Measurements from ENCODE around the gene PEX13. TPM values are rescaled to one million over a fixed set of nuclear protein-coding genes. Genes with fewer than 3 reads are reported as not detected.

PEX13 gene
- total and polyA plus RNA-seq, 2 donors (not counting 3 experiments of a cell fraction or from before 2014, with no cell fraction given), result 18.0 to 21.0 TPM

DNA sequence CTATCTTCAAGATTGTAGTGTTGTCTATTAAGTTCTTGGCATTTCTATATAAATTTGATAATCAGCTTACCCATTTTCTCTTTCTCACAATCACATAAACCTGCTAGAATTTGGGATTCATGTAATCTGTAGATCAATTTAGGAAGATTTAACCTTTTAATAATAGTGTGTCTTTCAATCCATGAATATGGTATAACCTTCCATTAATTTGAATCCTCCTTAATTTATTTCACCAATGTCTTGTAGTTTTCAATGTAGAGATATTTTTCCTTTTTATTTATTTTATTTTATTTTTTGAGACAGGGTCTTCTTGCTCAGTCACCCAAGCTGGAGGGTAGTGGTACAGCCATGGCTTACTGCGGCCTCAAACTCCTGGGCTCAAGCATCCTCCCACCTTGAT is 68.4 kb downstream of the PEX13 start:
- ChIA-PET POLR2A (no interaction called here), CTCF (interaction anchor here (2.1 kb wide), 1 partner anchor 9 kb away, joined by 7 read pairs; no protein-coding TSS in a partner anchor)
- Histone ChIP-seq H3K4me2 (ENCODE audit: insufficient read depth, low read length) (no peak overlapping the region), H3K4me3 (replicated peaks in 1 of 3; ENCODE audit: insufficient read depth in 1 of 3, low read depth in 1 of 3, low read length in 3 of 3) (no peak overlapping the region), H3K9me1 (replicated peaks; ENCODE audit: control insufficient read depth, extremely low read depth, insufficient read depth, low read length) (no peaks in the 10 kb centered on the region), H3K9ac (replicated peaks; ENCODE audit: extremely low read depth, insufficient read depth, low read length) (no peak overlapping the region), H4K20me1 (replicated peaks; ENCODE audit: control insufficient read depth, extremely low read depth, insufficient read depth, low read length) (no peaks in the 10 kb centered on the region), H3K9me3 (replicated peaks; ENCODE audit: control insufficient read depth, insufficient read depth, low read length) (no peaks in the 10 kb centered on the region), H3K36me3 (ENCODE audit: control insufficient read depth in 2 of 2, extremely low read depth in 1 of 2, insufficient read depth in 2 of 2, low read length in 2 of 2) (peaks cover under 1 to 2% of the 10 kb centered on the region in 2 experiments), H3K27me3 (ENCODE audit: control insufficient read depth in 2 of 2, insufficient read depth in 2 of 2, low read length in 2 of 2) (no peaks in the 10 kb centered on the region), H3K79me2 (ENCODE audit: control insufficient read depth, insufficient read depth, low read length) (no peaks in the 10 kb centered on the region), H2AFZ (ENCODE audit: low read depth, low read length) (no peak overlapping the region), H3K4me1 (ENCODE audit: control insufficient read depth, extremely low read depth, insufficient read depth, low read length) (no peaks in the 10 kb centered on the region), H3K27ac (ENCODE audit: insufficient read depth, low read depth, low read length) (no peak overlapping the region)
- BruUV-seq (replicated peaks), result no TSS peak
- dilution Hi-C loops (cut with MboI; ENCODE audit: extremely low pct_ligation_motif_present, low sequenced_read_pairs), result no loop called here
- TF ChIP-seq EZH2 (IDR thresholded peaks at IDR 0.05; ENCODE audit: borderline replicate concordance, low read depth, low read length, severe bottlenecking), result no peak
- no peak for TF ChIP-seq FOS (IDR thresholded peaks at IDR 0.05; ENCODE audit: borderline replicate concordance, insufficient read depth, low read length)
- no peak for TF ChIP-seq JUN (IDR thresholded peaks at IDR 0.05; ENCODE audit: borderline replicate concordance, insufficient read depth, insufficient read length, low read depth)
- no peak for TF ChIP-seq GATA2 (IDR thresholded peaks at IDR 0.05; ENCODE audit: insufficient read depth, insufficient read length, low read depth, low read length)
- TF ChIP-seq MYC (IDR thresholded peaks at IDR 0.05; ENCODE audit: low read depth, low read length), result no peak
- FAIRE-seq, result no peak
- intact Hi-C loops (cut with micrococcal nuclease), result no loop called here
- no peak for DNase-seq (ENCODE audit: low read depth, low spot score)

DNA sequence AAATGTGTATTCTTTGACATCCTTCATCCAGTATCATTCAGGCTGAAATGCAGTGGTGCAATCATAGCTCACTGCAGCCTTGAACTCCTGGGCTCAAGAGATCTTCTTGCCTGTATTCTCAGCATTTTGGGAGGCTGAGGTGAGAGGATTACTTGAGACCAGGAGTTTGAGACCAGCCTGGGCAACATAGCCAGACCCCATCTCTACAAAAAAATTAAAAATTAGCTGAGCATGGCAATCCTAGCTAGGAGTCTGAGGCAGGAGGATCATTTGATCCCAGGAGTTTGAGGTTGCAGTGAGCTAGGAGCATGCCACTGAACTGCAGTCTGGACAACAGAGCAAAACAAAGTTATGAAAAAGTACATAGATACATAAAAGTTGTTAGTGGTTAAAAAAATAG is 72.3 kb downstream of the PEX13 start:
- Histone ChIP-seq H4K20me1 (replicated peaks; ENCODE audit: control insufficient read depth, extremely low read depth, insufficient read depth, low read length) (no peaks in the 10 kb centered on the region), H3K79me2 (ENCODE audit: control insufficient read depth, insufficient read depth, low read length) (no peaks in the 10 kb centered on the region), H3K27ac (ENCODE audit: insufficient read depth, low read depth, low read length) (no peak overlapping the region), H3K9me3 (replicated peaks; ENCODE audit: control insufficient read depth, insufficient read depth, low read length) (no peaks in the 10 kb centered on the region), H3K9me1 (replicated peaks; ENCODE audit: control insufficient read depth, extremely low read depth, insufficient read depth, low read length) (no peaks in the 10 kb centered on the region), H3K4me2 (ENCODE audit: insufficient read depth, low read length) (no peak overlapping the region), H2AFZ (ENCODE audit: low read depth, low read length) (no peak overlapping the region), H3K9ac (replicated peaks; ENCODE audit: extremely low read depth, insufficient read depth, low read length) (no peak overlapping the region), H3K4me3 (replicated peaks in 1 of 3; ENCODE audit: insufficient read depth in 1 of 3, low read depth in 1 of 3, low read length in 3 of 3) (no peak overlapping the region), H3K27me3 (ENCODE audit: control insufficient read depth in 2 of 2, insufficient read depth in 2 of 2, low read length in 2 of 2) (no peaks in the 10 kb centered on the region), H3K4me1 (ENCODE audit: control insufficient read depth, extremely low read depth, insufficient read depth, low read length) (no peaks in the 10 kb centered on the region), H3K36me3 (ENCODE audit: control insufficient read depth in 2 of 2, extremely low read depth in 1 of 2, insufficient read depth in 2 of 2, low read length in 2 of 2) (peaks cover 2 to 3% of the 10 kb centered on the region in 2 experiments)
- no TSS peak for BruUV-seq (replicated peaks)
- POLR2A ChIA-PET, result interaction anchor here (0.6 kb wide), 1 partner anchor 308 kb away, joined by 3 read pairs; no protein-coding TSS in a partner anchor
- FAIRE-seq (no peak), DNase-seq (ENCODE audit: low read depth, low spot score) (no peak)
- intact Hi-C loops (cut with micrococcal nuclease) (no loop called here), dilution Hi-C loops (cut with MboI; ENCODE audit: extremely low pct_ligation_motif_present, low sequenced_read_pairs) (no loop called here)
- CTCF ChIA-PET, result interaction anchor here (1.0 kb wide), 1 partner anchor 12 kb away, joined by 3 read pairs; no protein-coding TSS in a partner anchor
- TF ChIP-seq MYC (IDR thresholded peaks at IDR 0.05; ENCODE audit: low read depth, low read length) (no peak), EZH2 (IDR thresholded peaks at IDR 0.05; ENCODE audit: borderline replicate concordance, low read depth, low read length, severe bottlenecking) (no peak), GATA2 (IDR thresholded peaks at IDR 0.05; ENCODE audit: insufficient read depth, insufficient read length, low read depth, low read length) (no peak), JUN (IDR thresholded peaks at IDR 0.05; ENCODE audit: borderline replicate concordance, insufficient read depth, insufficient read length, low read depth) (no peak), POLR2A (IDR thresholded peaks at IDR 0.05; ENCODE audit: low read depth, low read length) (no peak), FOS (IDR thresholded peaks at IDR 0.05; ENCODE audit: borderline replicate concordance, insufficient read depth, low read length) (no peak), POLR2AphosphoS5 (IDR thresholded peaks at IDR 0.05; ENCODE audit: insufficient read depth, low read depth, low read length) (no peak)
- TF ChIP-seq, protein P1, sequence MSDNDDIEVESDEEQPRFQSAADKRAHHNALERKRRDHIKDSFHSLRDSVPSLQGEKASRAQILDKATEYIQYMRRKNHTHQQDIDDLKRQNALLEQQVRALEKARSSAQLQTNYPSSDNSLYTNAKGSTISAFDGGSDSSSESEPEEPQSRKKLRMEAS (IDR thresholded peaks at IDR 0.05; ENCODE audit: insufficient read depth, insufficient read length), result no peak
- TF ChIP-seq, protein P2, sequence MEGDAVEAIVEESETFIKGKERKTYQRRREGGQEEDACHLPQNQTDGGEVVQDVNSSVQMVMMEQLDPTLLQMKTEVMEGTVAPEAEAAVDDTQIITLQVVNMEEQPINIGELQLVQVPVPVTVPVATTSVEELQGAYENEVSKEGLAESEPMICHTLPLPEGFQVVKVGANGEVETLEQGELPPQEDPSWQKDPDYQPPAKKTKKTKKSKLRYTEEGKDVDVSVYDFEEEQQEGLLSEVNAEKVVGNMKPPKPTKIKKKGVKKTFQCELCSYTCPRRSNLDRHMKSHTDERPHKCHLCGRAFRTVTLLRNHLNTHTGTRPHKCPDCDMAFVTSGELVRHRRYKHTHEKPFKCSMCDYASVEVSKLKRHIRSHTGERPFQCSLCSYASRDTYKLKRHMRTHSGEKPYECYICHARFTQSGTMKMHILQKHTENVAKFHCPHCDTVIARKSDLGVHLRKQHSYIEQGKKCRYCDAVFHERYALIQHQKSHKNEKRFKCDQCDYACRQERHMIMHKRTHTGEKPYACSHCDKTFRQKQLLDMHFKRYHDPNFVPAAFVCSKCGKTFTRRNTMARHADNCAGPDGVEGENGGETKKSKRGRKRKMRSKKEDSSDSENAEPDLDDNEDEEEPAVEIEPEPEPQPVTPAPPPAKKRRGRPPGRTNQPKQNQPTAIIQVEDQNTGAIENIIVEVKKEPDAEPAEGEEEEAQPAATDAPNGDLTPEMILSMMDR (IDR thresholded peaks at IDR 0.05; ENCODE audit: extremely low read depth in 1 of 2, insufficient read depth in 1 of 2, low read depth in 1 of 2, low read length in 2 of 2), result no peak
